LNCaP clone FGC (cell line): ENCODE measurements around the gene HIVEP3.

Experiments used
- DNase-seq: peaks from one replicate; pipeline ENCODE4 v3.0.0-alpha.2; 2011; ENCODE audit warnings: low read depth
- H3K4me3 ChIP-seq: 2 replicates; pipeline ENCODE4 v1.5.1; 2011; ENCODE audit warnings: mild to moderate bottlenecking, low read depth, low read length, control low read depth
- TF ChIP-seq, protein P1 (sequence below): IDR thresholded peaks from 2 replicates; pipeline ENCODE4 v1.5.1; 2012; ENCODE audit warnings: mild to moderate bottlenecking; ENCODE audit not compliant: control insufficient read depth, insufficient read depth; ENCODE audit errors: extremely low read depth

HIVEP3 gene

DNA sequence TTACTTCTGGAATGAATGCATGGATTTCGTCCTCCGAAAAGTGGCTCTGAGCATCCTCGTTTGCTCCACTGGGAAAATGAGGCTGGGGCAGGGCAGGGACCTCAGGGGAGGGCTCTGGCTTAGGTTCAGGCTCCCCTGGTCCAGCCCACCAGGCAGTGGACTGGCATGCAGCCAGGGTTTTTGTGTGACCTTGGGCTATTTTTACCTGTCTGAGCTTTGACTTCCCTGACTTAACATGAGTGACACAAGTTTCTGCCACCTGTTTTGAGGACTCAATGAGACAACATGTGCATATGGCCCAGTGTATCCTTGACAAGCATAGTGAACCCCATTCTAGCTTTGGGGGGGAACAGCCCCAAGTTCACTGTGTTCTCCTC is 401.7 kb downstream of the HIVEP3 start:
- TF ChIP-seq, protein P1, sequence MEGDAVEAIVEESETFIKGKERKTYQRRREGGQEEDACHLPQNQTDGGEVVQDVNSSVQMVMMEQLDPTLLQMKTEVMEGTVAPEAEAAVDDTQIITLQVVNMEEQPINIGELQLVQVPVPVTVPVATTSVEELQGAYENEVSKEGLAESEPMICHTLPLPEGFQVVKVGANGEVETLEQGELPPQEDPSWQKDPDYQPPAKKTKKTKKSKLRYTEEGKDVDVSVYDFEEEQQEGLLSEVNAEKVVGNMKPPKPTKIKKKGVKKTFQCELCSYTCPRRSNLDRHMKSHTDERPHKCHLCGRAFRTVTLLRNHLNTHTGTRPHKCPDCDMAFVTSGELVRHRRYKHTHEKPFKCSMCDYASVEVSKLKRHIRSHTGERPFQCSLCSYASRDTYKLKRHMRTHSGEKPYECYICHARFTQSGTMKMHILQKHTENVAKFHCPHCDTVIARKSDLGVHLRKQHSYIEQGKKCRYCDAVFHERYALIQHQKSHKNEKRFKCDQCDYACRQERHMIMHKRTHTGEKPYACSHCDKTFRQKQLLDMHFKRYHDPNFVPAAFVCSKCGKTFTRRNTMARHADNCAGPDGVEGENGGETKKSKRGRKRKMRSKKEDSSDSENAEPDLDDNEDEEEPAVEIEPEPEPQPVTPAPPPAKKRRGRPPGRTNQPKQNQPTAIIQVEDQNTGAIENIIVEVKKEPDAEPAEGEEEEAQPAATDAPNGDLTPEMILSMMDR = no peak
- DNase-seq = no peak
- no peak overlapping the region for H3K4me3 ChIP-seq

DNA sequence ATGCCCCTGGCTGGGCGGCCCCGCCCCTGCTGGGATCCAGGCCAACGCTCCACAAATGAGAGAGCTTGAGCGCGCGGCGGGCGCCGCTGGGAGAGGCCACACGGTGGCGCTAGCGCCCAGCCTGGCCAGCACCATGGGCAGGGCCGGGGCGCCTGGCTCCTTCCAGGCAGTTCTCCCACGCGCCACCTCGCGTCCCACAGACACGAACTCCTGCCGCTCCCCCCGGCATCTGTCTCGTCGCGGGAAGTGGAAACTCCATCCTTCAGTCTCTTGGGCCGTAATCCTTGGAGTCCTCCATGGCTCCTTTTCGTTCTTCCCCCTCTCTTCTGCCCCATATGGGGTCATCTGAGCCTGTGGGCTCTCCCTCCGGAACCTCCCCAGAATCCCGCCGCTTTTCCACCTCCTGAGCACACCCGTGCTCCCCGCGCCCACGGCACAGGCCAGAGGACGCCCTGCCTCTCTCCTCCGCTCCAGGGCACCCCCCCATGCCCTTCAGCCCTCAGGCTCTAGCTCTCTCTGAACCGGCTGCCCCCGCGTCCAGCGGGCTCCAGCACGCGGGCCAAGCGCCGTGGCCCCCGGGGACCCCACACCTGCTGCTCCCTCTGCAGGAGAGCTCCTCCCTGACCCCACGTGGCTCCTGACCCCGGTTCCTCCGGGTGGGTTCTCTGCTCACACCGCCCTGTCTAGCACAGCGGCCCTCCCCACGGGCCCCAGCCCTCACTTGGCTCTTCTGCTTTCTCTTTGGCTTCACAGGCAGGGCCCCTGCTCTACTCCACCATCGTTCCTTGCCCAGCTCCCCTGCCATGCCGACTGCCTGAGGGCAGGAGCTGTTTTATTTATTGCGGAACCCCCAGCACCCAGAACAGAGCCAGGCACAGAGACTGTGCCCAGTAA is 402.3 kb downstream of the HIVEP3 start:
- TF ChIP-seq, protein P1 = peak; percentile 87
- no peak overlapping the region for H3K4me3 ChIP-seq
- peak; percentile 65 for DNase-seq

DNA sequence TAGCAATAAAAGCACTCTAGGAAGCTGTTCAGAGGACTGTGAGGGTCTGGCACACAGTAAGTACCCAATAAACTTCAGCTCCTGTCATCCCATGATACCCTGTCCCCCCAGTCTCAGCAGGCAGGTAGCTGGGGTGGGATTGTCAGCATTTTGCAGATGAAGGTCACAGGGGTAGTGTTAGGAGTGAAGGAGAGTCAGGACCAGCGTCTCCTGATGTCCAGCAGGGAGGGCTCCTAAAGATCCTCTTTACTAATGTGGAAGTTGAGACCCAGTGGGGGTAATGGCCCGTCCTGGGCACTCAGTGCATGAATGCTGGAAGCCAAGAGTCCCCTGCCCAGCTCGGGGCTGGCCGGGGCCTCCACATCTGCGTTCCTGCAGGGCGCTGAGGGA is 402.9 kb downstream of the HIVEP3 start:
- TF ChIP-seq, protein P1 = no peak
- no peak overlapping the region for H3K4me3 ChIP-seq

DNA sequence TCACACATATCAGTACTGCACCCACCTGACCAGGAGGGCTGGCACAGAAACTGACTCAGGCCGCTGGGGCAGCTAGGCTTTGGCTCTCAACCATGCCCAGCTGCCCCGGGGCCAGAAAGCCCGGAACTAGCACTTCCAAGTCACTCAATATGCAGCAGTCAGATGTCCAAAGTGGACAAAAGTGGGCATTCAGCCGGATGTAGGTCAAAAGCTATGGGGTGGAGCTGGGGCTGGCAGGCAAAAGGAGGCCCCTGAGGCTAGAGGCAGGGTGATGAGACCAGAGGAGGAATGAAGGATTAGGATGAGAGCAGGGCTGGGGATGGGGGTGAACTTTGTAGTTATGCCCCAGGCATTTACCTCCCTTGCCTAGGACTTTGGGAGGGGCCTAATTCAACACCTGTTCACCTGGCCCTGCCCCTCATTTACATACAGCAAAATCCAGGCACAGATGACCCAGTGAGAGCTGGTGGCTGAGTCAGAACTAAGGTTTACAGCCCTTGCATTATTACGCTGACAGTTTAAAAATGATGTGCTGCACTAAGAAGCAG is 403.5 kb downstream of the HIVEP3 start:
- no peak overlapping the region for H3K4me3 ChIP-seq
- TF ChIP-seq, protein P1 = no peak
- peak; percentile 48 for DNase-seq

More for the DNA sequence above, 402.9 kb downstream of the HIVEP3 start:
- no peak for DNase-seq

DNA sequence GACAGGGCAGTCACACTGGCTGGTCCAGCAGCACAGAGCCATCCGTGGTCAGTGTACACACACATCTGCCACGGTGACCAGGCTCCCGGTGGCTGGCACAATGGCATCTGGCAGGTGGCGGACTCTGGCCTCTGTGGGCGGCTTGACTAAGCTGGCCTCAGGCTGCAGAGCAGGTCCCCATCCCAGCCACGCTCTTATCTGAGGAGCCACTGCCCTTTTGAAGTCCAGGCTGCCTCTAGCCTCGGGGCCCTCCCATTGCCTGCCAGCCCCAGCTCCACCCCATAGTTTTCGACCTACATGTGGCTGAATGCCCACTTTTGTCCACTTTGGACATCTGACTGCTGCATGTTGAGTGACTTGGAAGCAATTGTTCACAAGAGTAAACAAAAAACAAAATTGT is 404.3 kb downstream of the HIVEP3 start:
- no peak overlapping the region for H3K4me3 ChIP-seq
- DNase-seq = no peak
- TF ChIP-seq, protein P1 = no peak

DNA sequence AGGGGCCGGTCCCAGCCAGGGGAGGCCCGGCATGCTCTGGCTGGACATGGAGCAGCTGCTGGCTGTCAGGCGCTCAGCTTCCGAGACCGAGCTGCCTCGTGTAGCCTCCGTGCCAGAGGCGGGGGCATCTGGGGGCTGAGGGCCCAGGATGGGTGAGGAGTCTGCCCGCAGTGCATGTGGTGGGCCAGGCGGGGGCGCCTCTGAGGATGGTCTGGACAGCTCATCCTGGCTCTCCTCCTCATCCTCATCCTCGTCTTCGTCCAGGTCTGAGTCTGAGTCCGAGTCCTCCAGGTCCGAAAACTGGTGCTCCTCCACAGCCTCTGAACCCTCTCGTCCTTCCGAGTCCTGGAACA is 405.4 kb downstream of the HIVEP3 start:
- DNase-seq = no peak
- no peak overlapping the region for H3K4me3 ChIP-seq
- TF ChIP-seq, protein P1 = no peak
